HG02759 (cell line): Measurements from ENCODE around the gene PLSCR4.
"Not testable (repeated sequence)": the region's sequence is repeated elsewhere in the genome, so short reads cannot be mapped to it uniquely, and the experiment has no call there.

ENCODE experiments used
- ATAC-seq: cut with Tn5 transposase; IDR thresholded peaks from one replicate; pipeline ENCODE4 v1.9.1; 2021; ENCODE audit warnings: mild to moderate bottlenecking, moderate library complexity; ENCODE audit not compliant: unreplicated experiment

Gene PLSCR4

GRCh38 chr3:146249921-146250320 is 984 bp downstream of the PLSCR4 start:
- ATAC-seq, result no peak

- ATAC-seq, result no peak
These were observed 3.0 kb downstream of the PLSCR4 start for GRCh38 chr3:146247911-146248310.

- no peak for ATAC-seq
These were observed 4.4 kb downstream of the PLSCR4 start for GRCh38 chr3:146246526-146246925.

GRCh38 chr3:146243559-146243958 is 7.3 kb downstream of the PLSCR4 start:
- ATAC-seq, result no peak

- no peak for ATAC-seq
These were observed 9.2 kb downstream of the PLSCR4 start for GRCh38 chr3:146241523-146242240.

GRCh38 chr3:146233487-146233886 is 17.4 kb downstream of the PLSCR4 start:
- no peak for ATAC-seq

GRCh38 chr3:146227486-146227885 is 23.4 kb downstream of the PLSCR4 start:
- ATAC-seq, result no peak

GRCh38 chr3:146226881-146227280 is 24.0 kb downstream of the PLSCR4 start:
- ATAC-seq, result no peak

- not testable (repeated sequence) for ATAC-seq
These were observed 25.4 kb downstream of the PLSCR4 start for GRCh38 chr3:146225458-146225857.

- no peak for ATAC-seq
These were observed 27.2 kb downstream of the PLSCR4 start for GRCh38 chr3:146223401-146224373.

- ATAC-seq, result no peak
These were observed 28.5 kb downstream of the PLSCR4 start for GRCh38 chr3:146222204-146223046.

- ATAC-seq, result no peak
These were observed 29.6 kb downstream of the PLSCR4 start for GRCh38 chr3:146221276-146221675.

GRCh38 chr3:146218880-146219866 is 31.7 kb downstream of the PLSCR4 start:
- no peak for ATAC-seq

GRCh38 chr3:146217324-146217723 is 33.6 kb downstream of the PLSCR4 start:
- ATAC-seq, result no peak

- ATAC-seq, result no peak
These were observed 36.4 kb downstream of the PLSCR4 start for GRCh38 chr3:146214493-146214892.

GRCh38 chr3:146209371-146209770 is 41.5 kb downstream of the PLSCR4 start:
- ATAC-seq, result no peak

GRCh38 chr3:146203776-146204175 is 47.1 kb downstream of the PLSCR4 start:
- ATAC-seq, result no peak

GRCh38 chr3:146200461-146201220 is 50.3 kb downstream of the PLSCR4 start:
- no peak for ATAC-seq

- ATAC-seq, result no peak
These were observed 51.1 kb downstream of the PLSCR4 start for GRCh38 chr3:146199762-146200161.
